Measurements from ENCODE around the gene GIGYF1. TPM values are rescaled to one million over a fixed set of nuclear protein-coding genes. Genes with fewer than 3 reads are reported as not detected.
A peak's percentile ranks its signal among the peaks of the same experiment; 100 is the strongest.
"Not testable (repeated sequence)": the region's sequence is repeated elsewhere in the genome, so short reads cannot be mapped to it uniquely, and the experiment has no call there.

Gene GIGYF1
- total RNA-seq, result 49.1 and 53.8 TPM in 2 replicates

- Mint-ChIP-seq H3K4me3 (peak within 1 kb of the TSS; percentile 94), H3K4me1 (ENCODE audit: low read depth) (peaks cover 27% of the 10 kb centered on the region), H3K36me3 (ENCODE audit: low read depth) (peaks cover 9% of the 10 kb centered on the region), H3K9me3 (no peaks in the 10 kb centered on the region), H3K27me3 (ENCODE audit: insufficient read depth) (peaks cover 27% of the 10 kb centered on the region), H3K27ac (peak within 1 kb of the TSS; percentile 93)
- intact Hi-C loops (cut with micrococcal nuclease), result loop anchor here (5.0 kb wide), 2 partner anchors 158 to 217 kb away; partner anchors contain the start of genes SLC12A9 and TSC22D4
- DNase-seq (ENCODE audit: low spot score), result peak; percentile 66
Measured at GRCh38 chr7:100694098-100694745, at the start of gene GIGYF1. Gene GIGYF1, minus strand, starts transcription at chr7:100694250. Its CDS starts 6,012 bp downstream, at chr7:100688238.

- Mint-ChIP-seq H3K4me1 (ENCODE audit: low read depth) (peaks cover under 1% of the 10 kb centered on the region), H3K4me3 (no peak overlapping the region), H3K9me3 (no peaks in the 10 kb centered on the region), H3K36me3 (ENCODE audit: low read depth) (no peaks in the 10 kb centered on the region), H3K27me3 (ENCODE audit: insufficient read depth) (peaks cover 8% of the 10 kb centered on the region), H3K27ac (no peak overlapping the region)
- no peak for DNase-seq (ENCODE audit: low spot score)
- intact Hi-C loops (cut with micrococcal nuclease), result no loop called here
Measured at GRCh38 chr7:100739934-100740333, 45.9 kb upstream of the GIGYF1 start.

- Mint-ChIP-seq H3K9me3 (no peaks in the 10 kb centered on the region), H3K4me3 (no peak overlapping the region), H3K36me3 (ENCODE audit: low read depth) (no peaks in the 10 kb centered on the region), H3K4me1 (ENCODE audit: low read depth) (no peaks in the 10 kb centered on the region), H3K27ac (no peak overlapping the region), H3K27me3 (ENCODE audit: insufficient read depth) (peaks cover 3% of the 10 kb centered on the region)
- intact Hi-C loops (cut with micrococcal nuclease), result no loop called here
- DNase-seq (ENCODE audit: low spot score), result no peak
Measured at GRCh38 chr7:100736671-100737070, 42.6 kb upstream of the GIGYF1 start.

GRCh38 chr7:100735730-100736129, 41.7 kb upstream of the GIGYF1 start:
- H3K4me1 Mint-ChIP-seq (ENCODE audit: low read depth), result no peaks in the 10 kb centered on the region
- DNase-seq (ENCODE audit: low spot score), result no peak
- H3K9me3 Mint-ChIP-seq, result no peaks in the 10 kb centered on the region
- intact Hi-C loops (cut with micrococcal nuclease), result no loop called here
- no peak overlapping the region for H3K4me3 Mint-ChIP-seq
- peaks cover 3% of the 10 kb centered on the region for H3K27me3 Mint-ChIP-seq (ENCODE audit: insufficient read depth)
- no peaks in the 10 kb centered on the region for H3K36me3 Mint-ChIP-seq (ENCODE audit: low read depth)
- no peak overlapping the region for H3K27ac Mint-ChIP-seq

- Mint-ChIP-seq H3K9me3 (no peaks in the 10 kb centered on the region), H3K4me3 (no peak overlapping the region), H3K4me1 (ENCODE audit: low read depth) (no peaks in the 10 kb centered on the region), H3K36me3 (ENCODE audit: low read depth) (no peaks in the 10 kb centered on the region), H3K27ac (no peak overlapping the region), H3K27me3 (ENCODE audit: insufficient read depth) (no peaks in the 10 kb centered on the region)
- no peak for DNase-seq (ENCODE audit: low spot score)
- intact Hi-C loops (cut with micrococcal nuclease), result no loop called here
Measured at GRCh38 chr7:100731937-100732636, 38.0 kb upstream of the GIGYF1 start.

GRCh38 chr7:100730136-100730800, 36.2 kb upstream of the GIGYF1 start:
- no peak overlapping the region for H3K27ac Mint-ChIP-seq
- H3K27me3 Mint-ChIP-seq (ENCODE audit: insufficient read depth), result peaks cover 4% of the 10 kb centered on the region
- no peaks in the 10 kb centered on the region for H3K9me3 Mint-ChIP-seq
- no peak overlapping the region for H3K4me3 Mint-ChIP-seq
- no peak for DNase-seq (ENCODE audit: low spot score)
- H3K4me1 Mint-ChIP-seq (ENCODE audit: low read depth), result peaks cover 2% of the 10 kb centered on the region
- no peaks in the 10 kb centered on the region for H3K36me3 Mint-ChIP-seq (ENCODE audit: low read depth)
- intact Hi-C loops (cut with micrococcal nuclease), result no loop called here

GRCh38 chr7:100728196-100728595, 34.1 kb upstream of the GIGYF1 start:
- Mint-ChIP-seq H3K27ac (no peak overlapping the region), H3K4me1 (ENCODE audit: low read depth) (peaks cover 6% of the 10 kb centered on the region), H3K4me3 (no peak overlapping the region), H3K27me3 (ENCODE audit: insufficient read depth) (peaks cover 6% of the 10 kb centered on the region), H3K36me3 (ENCODE audit: low read depth) (no peaks in the 10 kb centered on the region), H3K9me3 (no peaks in the 10 kb centered on the region)
- no peak for DNase-seq (ENCODE audit: low spot score)
- intact Hi-C loops (cut with micrococcal nuclease), result loop anchor here (5.0 kb wide), 1 partner anchor 251 kb away; the partner anchor contains the start of gene TSC22D4

GRCh38 chr7:100726996-100727761, 33.1 kb upstream of the GIGYF1 start:
- intact Hi-C loops (cut with micrococcal nuclease), result loop anchor here (5.0 kb wide), 1 partner anchor 250 kb away; the partner anchor contains the start of gene TSC22D4
- H3K4me1 Mint-ChIP-seq (ENCODE audit: low read depth), result peaks cover 6% of the 10 kb centered on the region
- no peaks in the 10 kb centered on the region for H3K36me3 Mint-ChIP-seq (ENCODE audit: low read depth)
- no peak for DNase-seq (ENCODE audit: low spot score)
- peaks cover 11% of the 10 kb centered on the region for H3K27me3 Mint-ChIP-seq (ENCODE audit: insufficient read depth)
- no peak overlapping the region for H3K4me3 Mint-ChIP-seq
- no peaks in the 10 kb centered on the region for H3K9me3 Mint-ChIP-seq
- H3K27ac Mint-ChIP-seq, result no peak overlapping the region

GRCh38 chr7:100724364-100724763, 30.3 kb upstream of the GIGYF1 start:
- DNase-seq (ENCODE audit: low spot score); H3K27ac Mint-ChIP-seq; H3K4me3 Mint-ChIP-seq; H3K9me3 Mint-ChIP-seq; H3K36me3 Mint-ChIP-seq (ENCODE audit: low read depth); H3K4me1 Mint-ChIP-seq (ENCODE audit: low read depth): not testable (repeated sequence)
- peaks cover 25% of the 10 kb centered on the region for H3K27me3 Mint-ChIP-seq (ENCODE audit: insufficient read depth)
- intact Hi-C loops (cut with micrococcal nuclease), result loop anchor here (2.0 kb wide), 1 partner anchor 166 kb away; no protein-coding TSS in a partner anchor

- H3K4me3 Mint-ChIP-seq, result no peak overlapping the region
- H3K27me3 Mint-ChIP-seq (ENCODE audit: insufficient read depth), result peaks cover 28% of the 10 kb centered on the region
- no peak overlapping the region for H3K27ac Mint-ChIP-seq
- intact Hi-C loops (cut with micrococcal nuclease), result loop anchor here (2.0 kb wide), 1 partner anchor 165 kb away; no protein-coding TSS in a partner anchor
- no peaks in the 10 kb centered on the region for H3K9me3 Mint-ChIP-seq
- DNase-seq (ENCODE audit: low spot score), result no peak
- H3K36me3 Mint-ChIP-seq (ENCODE audit: low read depth), result no peaks in the 10 kb centered on the region
- peaks cover 6% of the 10 kb centered on the region for H3K4me1 Mint-ChIP-seq (ENCODE audit: low read depth)
Measured at GRCh38 chr7:100723732-100724275, 29.8 kb upstream of the GIGYF1 start.

GRCh38 chr7:100722480-100723212, 28.6 kb upstream of the GIGYF1 start:
- Mint-ChIP-seq H3K36me3 (ENCODE audit: low read depth) (no peaks in the 10 kb centered on the region), H3K27ac (no peak overlapping the region), H3K27me3 (ENCODE audit: insufficient read depth) (peaks cover 37% of the 10 kb centered on the region), H3K4me1 (ENCODE audit: low read depth) (peaks cover 6% of the 10 kb centered on the region), H3K4me3 (no peak overlapping the region), H3K9me3 (no peaks in the 10 kb centered on the region)
- no peak for DNase-seq (ENCODE audit: low spot score)
- intact Hi-C loops (cut with micrococcal nuclease), result no loop called here

GRCh38 chr7:100721505-100721812, 27.4 kb upstream of the GIGYF1 start:
- H3K4me1 Mint-ChIP-seq (ENCODE audit: low read depth), result peaks cover 6% of the 10 kb centered on the region
- H3K27me3 Mint-ChIP-seq (ENCODE audit: insufficient read depth), result peaks cover 44% of the 10 kb centered on the region
- no peak overlapping the region for H3K4me3 Mint-ChIP-seq
- no peak overlapping the region for H3K27ac Mint-ChIP-seq
- intact Hi-C loops (cut with micrococcal nuclease), result no loop called here
- H3K36me3 Mint-ChIP-seq (ENCODE audit: low read depth), result no peaks in the 10 kb centered on the region
- no peaks in the 10 kb centered on the region for H3K9me3 Mint-ChIP-seq
- DNase-seq (ENCODE audit: low spot score), result no peak

Data from activated T-helper 1 cell treated with anti-CD3 and anti-CD28 coated beads, Interleukin-12 subunit alpha, Interleukin-12 subunit beta, Interleukin-2, Interleukin-4 antibody, amounts not matched to agents 30 ng/mL and 10 ng/mL and 1 ng/mL, durations not matched to agents 14 hours and 24 hours and 36 hours (primary cell).